Measurements from ENCODE around the gene ZNFX1. TPM values are rescaled to one million over a fixed set of nuclear protein-coding genes. Genes with fewer than 3 reads are reported as not detected.

Gene ZNFX1
- total and polyA plus RNA-seq, 2 donors from 2014 or later, result 8.0 to 44.0 TPM

GRCh38 chr20:49286689-49287551, 9.1 kb upstream of the ZNFX1 start:
- Histone ChIP-seq H3K36me3 (ENCODE audit: control insufficient read depth in 2 of 3, insufficient read depth in 3 of 3, low read length in 3 of 3) (peaks cover 66 to 91% (median 72%) of the 10 kb centered on the region in 3 donors), H3K27ac (ENCODE audit: low read depth in 2 of 2, low read length in 2 of 2) (no peak overlapping the region), H3K4me3 (ENCODE audit: low read length in 3 of 3) (no peak overlapping the region), H3K4me1 (ENCODE audit: control insufficient read depth in 2 of 3, insufficient read depth in 2 of 3, low read depth in 1 of 3, low read length in 3 of 3) (peaks cover 0 to 8% (median 0%) of the 10 kb centered on the region in 3 donors), H3K27me3 (ENCODE audit: control insufficient read depth, insufficient read depth, low read length) (no peaks in the 10 kb centered on the region), H3K9me3 (ENCODE audit: control insufficient read depth in 2 of 3, insufficient read depth in 1 of 3, low read length in 3 of 3) (peaks cover 12 to 36% (median 22%) of the 10 kb centered on the region in 3 donors), H3K9ac (ENCODE audit: low read length in 3 of 3) (no peak overlapping the region)
- no peak for DNase-seq
- no peak for FAIRE-seq
- intact Hi-C loops (cut with DNase I), result no loop called here
- no peak for TF ChIP-seq CTCF (IDR thresholded peaks at IDR 0.05; ENCODE audit: borderline replicate concordance, extremely low read depth, insufficient read depth)

- peaks cover 15 to 46% (median 22%) of the 10 kb centered on the region in 3 donors for H3K9me3 ChIP-seq (ENCODE audit: control insufficient read depth in 2 of 3, insufficient read depth in 1 of 3, low read length in 3 of 3)
- intact Hi-C loops (cut with DNase I), result no loop called here
- H3K4me1 ChIP-seq (ENCODE audit: control insufficient read depth in 2 of 3, insufficient read depth in 2 of 3, low read depth in 1 of 3, low read length in 3 of 3), result peaks cover 0 to 8% (median 4%) of the 10 kb centered on the region in 3 donors
- no peak for FAIRE-seq
- no peak overlapping the region for H3K9ac ChIP-seq (ENCODE audit: low read length in 3 of 3)
- no peaks in the 10 kb centered on the region for H3K27me3 ChIP-seq (ENCODE audit: control insufficient read depth, insufficient read depth, low read length)
- no peak for TF ChIP-seq CTCF (IDR thresholded peaks at IDR 0.05; ENCODE audit: borderline replicate concordance, extremely low read depth, insufficient read depth)
- no peak for DNase-seq
- H3K36me3 ChIP-seq (ENCODE audit: control insufficient read depth in 2 of 3, insufficient read depth in 3 of 3, low read length in 3 of 3), result peaks cover 72 to 95% (median 73%) of the 10 kb centered on the region in 3 donors
- H3K4me3 ChIP-seq (ENCODE audit: low read length in 3 of 3), result no peak overlapping the region
- H3K27ac ChIP-seq (ENCODE audit: low read depth in 2 of 2, low read length in 2 of 2), result no peak overlapping the region
Measured at GRCh38 chr20:49285813-49286494, 8.1 kb upstream of the ZNFX1 start.

- intact Hi-C loops (cut with DNase I), result no loop called here
- H3K4me1 ChIP-seq (ENCODE audit: control insufficient read depth in 2 of 3, insufficient read depth in 2 of 3, low read depth in 1 of 3, low read length in 3 of 3), result peaks cover 0 to 8% (median 6%) of the 10 kb centered on the region in 3 donors
- no peak overlapping the region for H3K9ac ChIP-seq (ENCODE audit: low read length in 3 of 3)
- peaks cover 74 to 95% (median 75%) of the 10 kb centered on the region in 3 donors for H3K36me3 ChIP-seq (ENCODE audit: control insufficient read depth in 2 of 3, insufficient read depth in 3 of 3, low read length in 3 of 3)
- no peaks in the 10 kb centered on the region for H3K27me3 ChIP-seq (ENCODE audit: control insufficient read depth, insufficient read depth, low read length)
- DNase-seq (no peak), FAIRE-seq (no peak)
- H3K4me3 ChIP-seq (ENCODE audit: low read length in 3 of 3), result no peak overlapping the region
- TF ChIP-seq CTCF (IDR thresholded peaks at IDR 0.05; ENCODE audit: borderline replicate concordance, extremely low read depth, insufficient read depth), result no peak
- no peak overlapping the region for H3K27ac ChIP-seq (ENCODE audit: low read depth in 2 of 2, low read length in 2 of 2)
- peaks cover 20 to 51% (median 26%) of the 10 kb centered on the region in 3 donors for H3K9me3 ChIP-seq (ENCODE audit: control insufficient read depth in 2 of 3, insufficient read depth in 1 of 3, low read length in 3 of 3)
Measured at GRCh38 chr20:49285233-49285668, 7.4 kb upstream of the ZNFX1 start.
